ENCODE data around the gene UNC50.

UNC50 gene

GRCh38 chr2:98665677-98666076, 57.3 kb downstream of the UNC50 start:
- DNase-seq (ENCODE audit: low spot score), result no peak
